HG03378 (cell line): Measurements from ENCODE around the gene TMEM63B.
"Not testable (repeated sequence)": the region's sequence is repeated elsewhere in the genome, so short reads cannot be mapped to it uniquely, and the experiment has no call there.

ENCODE experiments used
- ATAC-seq: cut with Tn5 transposase; IDR thresholded peaks from one replicate; pipeline ENCODE4 v1.9.1; 2021; ENCODE audit warnings: mild to moderate bottlenecking, moderate library complexity; ENCODE audit not compliant: unreplicated experiment

Gene TMEM63B

DNA sequence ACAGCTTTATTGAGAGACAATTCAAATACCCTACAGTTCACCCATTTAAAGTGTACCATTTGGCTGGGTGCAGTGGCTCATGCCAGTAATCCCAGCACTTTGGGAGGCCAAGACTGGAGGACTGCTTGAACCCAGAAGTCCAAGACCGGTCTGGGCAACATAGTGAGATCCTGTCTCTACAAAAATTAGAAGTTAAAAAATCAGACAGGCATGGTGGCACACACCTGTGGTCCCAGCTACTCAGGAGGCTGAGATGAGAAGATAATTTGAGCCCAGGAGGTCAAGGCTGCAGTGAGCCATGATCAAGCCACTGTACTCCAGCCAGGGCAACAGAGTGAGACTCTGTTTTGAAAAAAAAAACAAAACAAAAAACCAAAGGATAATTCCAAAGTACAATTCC, 40.2 kb downstream of the TMEM63B start:
- ATAC-seq, result no peak

DNA sequence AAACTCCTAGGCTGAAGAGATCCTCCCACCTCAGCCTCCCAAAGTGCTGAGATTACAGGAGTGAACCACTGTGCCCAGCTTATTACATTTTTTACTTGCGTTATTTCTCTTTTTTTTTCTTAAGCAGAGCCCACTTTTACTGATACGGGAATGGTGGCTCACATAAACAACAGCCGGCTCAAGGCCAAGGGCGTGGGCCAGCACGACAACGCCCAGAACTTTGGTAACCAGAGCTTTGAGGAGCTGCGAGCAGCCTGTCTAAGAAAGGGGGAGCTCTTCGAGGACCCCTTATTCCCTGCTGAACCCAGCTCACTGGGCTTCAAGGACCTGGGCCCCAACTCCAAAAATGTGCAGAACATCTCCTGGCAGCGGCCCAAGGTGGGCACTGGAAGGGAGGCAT, 41.8 kb downstream of the TMEM63B start:
- ATAC-seq, result no peak

GRCh38 chr6:44169886-44170570, 42.7 kb downstream of the TMEM63B start:
- ATAC-seq, result no peak

- no peak for ATAC-seq
Measured at GRCh38 chr6:44171899-44172546, 44.7 kb downstream of the TMEM63B start.

DNA sequence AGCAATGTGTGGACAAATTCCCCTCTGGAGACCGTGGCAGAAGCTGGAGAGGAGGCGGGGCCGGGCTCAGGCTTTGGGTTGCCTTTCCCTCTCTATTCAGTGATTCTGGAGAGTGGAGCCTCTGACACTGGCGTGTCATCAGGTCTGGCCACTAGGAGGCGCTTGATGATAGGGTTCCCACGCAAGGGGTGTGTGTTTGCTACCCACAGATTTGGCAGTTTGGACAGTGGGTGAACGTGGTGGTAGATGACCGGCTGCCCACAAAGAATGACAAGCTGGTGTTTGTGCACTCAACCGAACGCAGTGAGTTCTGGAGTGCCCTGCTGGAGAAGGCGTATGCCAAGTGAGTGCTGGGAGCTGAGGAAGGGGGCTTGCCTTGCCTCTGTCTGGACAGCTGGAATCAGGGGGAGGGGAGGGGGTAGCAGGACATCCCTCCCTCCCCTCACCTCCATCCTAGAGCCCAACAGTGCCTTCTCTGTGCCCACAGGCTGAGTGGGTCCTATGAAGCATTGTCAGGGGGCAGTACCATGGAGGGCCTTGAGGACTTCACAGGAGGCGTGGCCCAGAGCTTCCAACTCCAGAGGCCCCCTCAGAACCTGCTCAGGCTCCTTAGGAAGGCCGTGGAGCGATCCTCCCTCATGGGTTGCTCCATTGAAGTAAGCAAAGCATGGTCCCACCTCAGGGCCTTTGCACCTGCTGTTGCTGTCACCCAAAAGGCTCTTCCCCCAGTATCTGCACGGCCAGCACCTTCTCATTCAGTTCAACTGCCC, 45.6 kb downstream of the TMEM63B start:
- peak; percentile 56 for ATAC-seq

GRCh38 chr6:44176130-44176761, 48.9 kb downstream of the TMEM63B start:
- ATAC-seq, result no peak

DNA sequence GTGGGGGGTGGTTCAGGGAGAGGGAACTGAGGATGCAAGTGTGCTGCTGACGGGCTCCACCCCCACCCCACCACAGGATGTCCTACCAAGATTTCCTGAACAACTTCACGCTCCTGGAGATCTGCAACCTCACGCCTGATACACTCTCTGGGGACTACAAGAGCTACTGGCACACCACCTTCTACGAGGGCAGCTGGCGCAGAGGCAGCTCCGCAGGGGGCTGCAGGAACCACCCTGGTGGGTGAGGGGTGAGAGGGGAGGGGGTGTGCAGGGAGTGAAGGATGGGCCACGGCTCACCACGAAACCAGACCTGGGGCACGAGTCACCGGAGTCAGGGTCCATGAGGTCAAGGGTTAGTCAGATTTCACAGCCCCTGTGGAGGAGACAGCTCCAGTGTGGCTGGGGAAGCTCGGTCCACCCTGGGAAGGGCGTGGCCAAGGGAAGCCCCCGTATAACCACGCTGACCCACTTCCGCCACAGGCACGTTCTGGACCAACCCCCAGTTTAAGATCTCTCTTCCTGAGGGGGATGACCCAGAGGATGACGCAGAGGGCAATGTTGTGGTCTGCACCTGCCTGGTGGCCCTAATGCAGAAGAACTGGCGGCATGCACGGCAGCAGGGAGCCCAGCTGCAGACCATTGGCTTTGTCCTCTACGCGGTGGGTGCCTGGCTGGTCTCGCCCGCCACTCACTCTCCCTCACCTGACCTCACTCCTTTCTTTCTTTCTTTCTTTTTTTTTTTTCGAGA, 49.6 kb downstream of the TMEM63B start:
- ATAC-seq, result no peak

DNA sequence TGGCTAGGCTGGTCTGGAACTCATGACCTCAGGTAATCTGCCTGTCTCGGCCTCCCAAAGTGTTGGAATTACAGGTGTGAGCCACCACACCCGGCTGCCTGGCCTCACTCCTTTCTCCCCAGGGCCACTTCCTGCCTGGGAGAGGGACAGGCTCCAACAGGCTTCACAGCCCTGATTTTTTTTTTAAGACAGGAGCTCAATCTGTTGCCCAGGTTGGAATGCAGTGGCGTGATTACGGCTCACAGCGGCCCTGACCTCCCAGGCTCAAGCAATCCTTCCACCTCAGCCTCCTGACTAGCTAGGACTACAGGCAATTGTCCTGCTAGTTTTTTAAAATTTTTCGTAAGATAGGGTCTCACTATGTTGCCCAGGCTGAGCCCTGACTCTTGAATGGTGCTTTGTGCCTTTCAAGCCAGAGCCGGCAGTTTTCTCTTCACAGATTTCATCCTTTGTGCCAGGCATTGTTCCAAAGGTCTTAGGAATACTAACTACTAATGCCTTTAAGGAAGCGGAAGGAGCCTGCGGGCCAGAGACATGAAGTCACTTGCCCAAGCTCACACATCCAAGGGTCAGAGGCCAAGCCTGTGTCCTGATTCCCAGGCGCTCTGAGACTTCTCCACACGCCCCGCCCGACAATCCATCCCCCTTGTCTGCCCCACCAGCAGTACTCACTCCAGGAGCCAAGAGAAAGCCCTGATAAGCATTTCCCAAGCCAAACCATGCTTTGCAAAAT, 50.5 kb downstream of the TMEM63B start:
- no peak for ATAC-seq

DNA sequence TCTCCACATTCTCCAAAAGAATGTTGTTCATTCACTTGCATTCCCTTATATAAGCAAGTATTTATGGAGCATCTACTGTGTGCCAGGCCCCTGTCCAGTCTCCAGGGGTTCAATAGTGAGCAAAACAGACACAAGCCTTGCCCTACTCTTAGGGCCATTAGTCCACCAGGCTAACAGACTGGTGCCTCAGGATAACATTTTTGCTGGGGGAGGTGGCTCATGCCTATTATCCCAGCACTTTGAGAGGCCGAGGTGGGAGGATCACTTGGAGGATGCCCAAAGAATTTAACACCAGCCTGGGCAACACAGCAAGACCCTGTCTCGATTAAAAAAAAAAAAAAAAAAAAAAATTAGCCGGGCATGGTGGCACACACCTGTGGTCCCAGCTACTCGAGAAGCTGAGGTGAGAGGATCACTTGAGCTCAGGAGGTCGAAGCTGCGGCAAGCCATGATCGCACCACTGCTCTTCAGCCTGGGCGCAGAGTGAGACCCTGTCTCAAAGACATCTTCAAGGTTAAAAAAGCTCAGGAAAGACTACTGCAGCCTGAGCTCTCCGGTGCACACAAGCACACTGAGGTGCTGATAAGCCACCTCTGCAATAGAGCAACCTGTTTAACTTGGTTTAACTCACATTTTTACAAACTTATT, 51.2 kb downstream of the TMEM63B start:
- ATAC-seq, result no peak

DNA sequence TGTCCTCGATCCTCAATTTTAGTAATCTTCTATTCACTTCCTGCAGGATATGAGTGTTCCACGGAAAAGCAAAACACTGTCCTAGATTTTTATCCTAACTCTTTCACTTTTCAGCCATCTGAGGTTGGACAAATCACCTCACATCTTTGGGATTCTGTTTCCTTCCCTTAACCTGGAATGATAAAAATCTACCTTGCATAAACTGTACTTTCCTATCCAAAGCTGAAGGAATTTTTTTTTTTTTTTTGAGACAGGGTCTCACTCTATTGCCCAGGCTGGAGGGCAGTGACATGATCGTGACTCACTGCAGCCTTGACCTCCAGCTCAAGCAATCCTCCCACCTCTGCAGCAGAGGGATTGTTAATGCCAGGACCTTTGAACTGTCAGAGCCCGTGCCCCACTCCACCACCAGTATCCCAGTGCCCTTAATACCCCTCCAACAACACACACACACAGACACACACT, 51.8 kb downstream of the TMEM63B start:
- ATAC-seq, result no peak

GRCh38 chr6:44179648-44180047, 52.3 kb downstream of the TMEM63B start:
- no peak for ATAC-seq

- ATAC-seq, result no peak
Measured at GRCh38 chr6:44180406-44180805, 53.1 kb downstream of the TMEM63B start.

DNA sequence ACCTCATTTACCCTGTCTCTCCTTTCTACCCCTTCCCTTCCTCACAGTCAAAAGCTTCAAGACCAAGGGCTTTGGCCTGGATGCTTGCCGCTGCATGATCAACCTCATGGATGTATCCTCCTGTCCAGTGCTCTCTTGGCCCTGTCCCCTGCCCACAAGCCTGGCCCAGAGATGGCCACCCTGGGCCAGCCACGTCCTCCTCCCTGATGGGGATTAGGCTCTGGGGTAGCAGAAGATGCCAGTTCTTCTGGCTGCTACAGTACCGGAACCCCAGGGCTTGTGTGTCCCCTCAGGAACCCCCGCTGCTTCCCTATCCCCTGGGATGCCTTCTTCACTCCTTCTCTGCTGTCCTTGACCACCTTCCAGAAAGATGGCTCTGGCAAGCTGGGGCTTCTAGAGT, 53.5 kb downstream of the TMEM63B start:
- no peak for ATAC-seq

GRCh38 chr6:44181784-44182183, 54.4 kb downstream of the TMEM63B start:
- not testable (repeated sequence) for ATAC-seq

- ATAC-seq, result no peak
Measured at GRCh38 chr6:44182911-44183390, 55.6 kb downstream of the TMEM63B start.

DNA sequence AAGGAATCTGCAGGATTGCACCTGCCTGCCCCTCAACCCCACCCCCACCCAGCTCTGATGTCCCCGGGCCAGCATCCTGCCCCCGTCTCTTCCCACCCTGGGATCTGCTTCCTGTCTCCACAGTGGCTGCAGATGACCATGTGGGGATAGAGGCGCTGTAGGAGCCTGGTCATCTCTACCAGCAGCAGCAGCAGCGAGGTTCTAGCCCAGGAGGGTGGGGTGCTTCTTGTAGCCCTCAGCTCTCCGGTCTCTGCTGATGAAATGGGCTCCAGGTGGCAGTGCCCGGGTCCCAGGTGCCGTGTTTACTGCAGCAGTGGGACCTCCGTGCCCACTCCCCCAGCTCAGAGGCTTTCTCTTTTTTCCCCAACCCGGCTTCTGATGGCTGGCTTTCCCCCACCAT, 56.4 kb downstream of the TMEM63B start:
- no peak for ATAC-seq

- ATAC-seq, result not testable (repeated sequence)
Measured at GRCh38 chr6:44185356-44185755, 58.0 kb downstream of the TMEM63B start.

DNA sequence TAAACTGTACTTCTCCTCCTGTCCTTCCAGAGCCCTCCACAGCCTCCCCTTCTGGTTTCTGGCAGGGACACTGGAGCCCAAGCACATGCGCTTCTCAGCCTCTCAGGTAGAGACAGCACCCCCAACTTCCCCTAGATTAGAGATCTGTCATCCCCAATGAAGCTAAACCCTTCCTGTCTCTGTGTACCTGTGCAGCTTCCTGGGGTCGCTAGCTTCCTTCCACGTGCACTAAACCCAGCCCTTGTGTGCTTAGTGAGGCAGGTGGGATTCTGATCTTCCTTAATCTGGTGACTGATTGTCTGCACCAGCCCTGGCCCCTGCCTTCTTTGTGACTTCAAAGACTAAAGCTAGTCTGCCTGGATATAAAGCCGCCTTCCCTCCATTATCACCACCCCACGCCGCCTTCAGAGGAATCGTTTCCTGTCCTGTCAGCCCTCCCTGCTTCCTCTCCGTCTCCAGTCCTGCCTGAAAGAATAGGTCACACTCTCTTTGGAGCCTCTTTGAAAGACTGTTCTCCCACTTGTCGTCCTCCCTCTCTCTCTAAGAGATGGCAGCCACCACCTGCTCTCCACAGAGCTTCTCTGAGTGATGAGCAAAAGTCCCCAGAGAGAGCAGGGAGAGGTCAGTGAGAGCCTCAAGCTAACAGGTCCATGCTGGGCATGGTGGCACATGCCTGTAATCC, 58.7 kb downstream of the TMEM63B start:
- no peak for ATAC-seq

DNA sequence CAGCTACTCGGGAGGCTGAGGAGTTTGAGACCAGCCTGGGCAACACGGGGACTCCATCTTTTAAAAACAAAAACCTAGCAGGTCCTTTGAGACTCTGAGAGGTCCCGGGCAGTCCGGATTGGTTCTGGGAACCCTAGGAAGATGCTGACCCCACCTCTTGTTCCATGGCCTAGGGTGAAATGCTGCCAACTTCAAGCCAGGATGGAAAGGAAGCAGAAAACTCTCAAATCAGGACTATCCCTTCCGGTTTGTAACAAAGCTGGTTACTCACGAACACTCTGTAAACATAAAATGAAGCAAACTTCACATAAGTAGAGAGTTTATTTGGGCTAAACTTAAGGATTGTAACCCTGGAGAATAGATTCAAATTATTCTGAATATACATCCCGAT, 59.3 kb downstream of the TMEM63B start:
- no peak for ATAC-seq
